IMR-90 (cell line): ENCODE measurements around the gene NFIA.

Source experiments
- CTCF ChIP-seq: conservative IDR thresholded peaks from 2 replicates; pipeline ENCODE4 v1.5.1; 2012; ENCODE audit warnings: mild to moderate bottlenecking, low read depth, low read length, improper control_type of control experiment
- MXI1 ChIP-seq: IDR thresholded peaks from 2 replicates; pipeline ENCODE4 v1.6.1; 2012; ENCODE audit warnings: low read depth, mild to moderate bottlenecking, low read length, moderate library complexity, borderline replicate concordance
- POLR2A ChIP-seq: IDR thresholded peaks from 2 replicates; pipeline ENCODE4 v1.6.1; 2012; ENCODE audit warnings: mild to moderate bottlenecking, low read depth, low read length
- RFX5 ChIP-seq: IDR thresholded peaks from 2 replicates; pipeline ENCODE4 v1.8.0; 2012; ENCODE audit warnings: low read depth, mild to moderate bottlenecking, low read length, moderate library complexity

DNA sequence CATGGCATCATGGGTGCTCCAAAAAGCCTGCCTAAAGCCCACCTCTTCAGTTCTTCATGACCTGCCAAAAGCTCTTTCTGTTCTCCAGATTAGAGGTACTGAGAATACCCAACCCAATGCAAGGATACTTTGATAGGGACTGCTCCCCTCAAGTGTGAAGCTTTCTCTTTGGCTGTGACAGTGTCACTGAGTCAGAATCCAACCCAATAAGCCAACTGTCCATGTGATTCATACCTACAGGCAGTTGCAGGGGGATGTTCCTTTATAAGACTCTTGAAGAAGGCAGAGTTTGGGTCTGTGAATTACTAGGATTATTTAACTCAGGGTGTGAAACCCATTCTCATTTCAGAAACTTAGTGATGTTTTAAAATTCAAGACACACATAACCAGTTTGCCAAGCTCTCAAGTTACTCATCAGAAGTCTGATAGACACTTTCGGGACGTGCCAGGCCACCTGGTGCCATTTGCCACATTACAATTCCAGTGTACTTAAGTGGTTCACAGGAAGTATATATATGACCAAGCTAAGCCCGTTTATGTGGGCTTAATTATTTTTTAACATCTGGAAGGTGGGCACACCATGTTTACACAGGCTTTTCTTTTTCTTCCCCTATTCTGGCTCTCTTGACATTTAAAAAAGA, 265.8 kb downstream of the NFIA start:
- TF ChIP-seq CTCF: no peak
- TF ChIP-seq POLR2A: no peak
- TF ChIP-seq MXI1: no peak
- no peak for TF ChIP-seq RFX5
